HEK293T (cell line): Measurements from ENCODE around the gene FOSB.
"Not testable (repeated sequence)": the region's sequence is repeated elsewhere in the genome, so short reads cannot be mapped to it uniquely, and the experiment has no call there.

ENCODE experiments used
- CTCF ChIA-PET: fragments of 350-600 bp; formaldehyde crosslinking; extraction: SDS; loops from one replicate; lab custom pipeline; 2021; ENCODE audit warnings: antibody characterized with exemption, inconsistent platforms; lab: Yijun Ruan, JAX
- POLR2A ChIA-PET: fragments of 350-600 bp; formaldehyde crosslinking; extraction: SDS; loops from one replicate; lab custom pipeline; 2020; ENCODE audit warnings: antibody characterized with exemption, inconsistent platforms; lab: Yijun Ruan, JAX
- DNase-seq: peaks from one replicate; pipeline ENCODE4 v3.0.0; 2012; ENCODE audit warnings: mixed read lengths; ENCODE audit errors: extremely low spot score
- ARNT ChIP-seq: fragments of 450-650 bp; IDR thresholded peaks from 2 replicates; pipeline ENCODE4 v1.6.1; 2017; ENCODE audit warnings: mild to moderate bottlenecking
- BHLHE40 ChIP-seq: fragments of 450-650 bp; IDR thresholded peaks from 2 replicates; pipeline ENCODE4 v1.6.1; 2016; ENCODE audit warnings: mild to moderate bottlenecking, moderate library complexity, borderline replicate concordance
- CTBP1 ChIP-seq: fragments of 450-650 bp; IDR thresholded peaks from 2 replicates; pipeline ENCODE4 v1.6.1; 2016; ENCODE audit warnings: borderline replicate concordance
- ELF4 ChIP-seq: fragments of 450-650 bp; IDR thresholded peaks from 2 replicates; pipeline ENCODE4 v1.6.1; 2017; ENCODE audit warnings: antibody characterized with exemption
- FOXA1 ChIP-seq: fragments of 450-650 bp; IDR thresholded peaks from 2 replicates; pipeline ENCODE4 v1.6.1; 2016; ENCODE audit warnings: mild to moderate bottlenecking
- FOXK2 ChIP-seq: fragments of 450-650 bp; IDR thresholded peaks from 2 replicates; pipeline ENCODE4 v1.6.1; 2016; ENCODE audit warnings: mild to moderate bottlenecking
- FOXM1 ChIP-seq: fragments of 450-650 bp; IDR thresholded peaks from 2 replicates; pipeline ENCODE4 v1.6.1; 2017; ENCODE audit warnings: mild to moderate bottlenecking, borderline replicate concordance
- HDGF ChIP-seq: fragments of 450-650 bp; IDR thresholded peaks from 2 replicates; pipeline ENCODE4 v1.6.1; 2017; ENCODE audit warnings: antibody characterized with exemption, borderline replicate concordance
- L3MBTL2 ChIP-seq: fragments of 450-650 bp; conservative IDR thresholded peaks from 2 replicates; pipeline ENCODE4 v1.6.1; 2016; ENCODE audit warnings: mild to moderate bottlenecking
- LEF1 ChIP-seq: fragments of 450-650 bp; IDR thresholded peaks from 2 replicates; pipeline ENCODE4 v1.6.1; 2017; ENCODE audit warnings: mild to moderate bottlenecking, borderline replicate concordance
- NFRKB ChIP-seq: fragments of 450-650 bp; IDR thresholded peaks from 2 replicates; pipeline ENCODE4 v1.6.1; 2016; ENCODE audit warnings: mild to moderate bottlenecking, moderate library complexity
- SP1 ChIP-seq: fragments of 450-650 bp; IDR thresholded peaks from 2 replicates; pipeline ENCODE4 v1.6.1; 2017
- SUZ12 ChIP-seq: fragments of 450-650 bp; IDR thresholded peaks from 2 replicates; pipeline ENCODE4 v1.6.1; 2016; ENCODE audit warnings: mild to moderate bottlenecking
- TARDBP ChIP-seq: fragments of 450-650 bp; IDR thresholded peaks from 2 replicates; pipeline ENCODE4 v1.6.1; 2016
- ZNF384 ChIP-seq: fragments of 450-650 bp; IDR thresholded peaks from 2 replicates; pipeline ENCODE4 v1.6.1; 2016
- TF ChIP-seq, protein P1 (sequence below): fragments of 450-650 bp; IDR thresholded peaks from 2 replicates; pipeline ENCODE4 v1.6.1; 2016

The FOSB gene

DNA sequence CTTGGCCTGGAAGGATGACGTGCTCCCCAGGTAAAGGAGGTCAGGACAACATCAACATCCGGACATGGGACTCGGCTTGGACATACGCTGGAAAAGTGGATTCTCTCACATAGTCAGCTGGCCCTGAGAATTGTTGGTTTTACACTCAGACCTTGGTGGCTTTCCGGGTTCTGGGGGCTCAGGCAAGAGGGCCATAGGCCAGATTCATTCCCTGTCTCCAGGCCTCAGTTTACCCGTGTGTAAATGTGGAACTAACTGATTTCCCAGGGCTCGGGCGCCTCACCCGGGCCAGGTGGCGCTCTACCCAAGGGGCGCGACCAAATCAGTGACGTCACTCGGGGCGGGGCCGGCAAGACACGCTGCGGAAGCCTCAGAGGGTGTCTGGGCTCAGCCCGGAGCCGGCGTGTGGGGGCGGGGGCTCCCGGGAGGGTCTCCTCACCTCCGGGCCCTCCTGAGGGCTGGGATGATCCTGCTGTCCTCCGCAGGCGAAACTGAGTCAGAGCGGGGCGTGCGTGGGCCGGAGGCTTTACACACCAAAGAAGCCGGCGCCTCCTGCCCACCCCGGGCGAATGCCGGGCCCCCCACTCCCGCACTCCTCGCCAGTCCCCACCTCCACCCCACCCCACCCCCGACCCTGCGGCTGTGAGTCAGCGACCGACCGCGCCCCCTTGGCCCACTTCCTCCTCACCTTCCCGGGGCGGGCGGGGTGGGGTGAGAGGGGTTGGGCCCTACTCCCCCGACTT is 38.6 kb downstream of the FOSB start:
- ChIA-PET CTCF (no interaction called here), POLR2A (interaction anchor here (0.7 to 2.2 kb wide), 4 partner anchors 9 to 52 kb away, joined by 3 to 7 read pairs (median 4); partner anchors contain the start of gene FOSB)
- DNase-seq: peak; percentile 89
- TF ChIP-seq CTBP1 (no peak), SP1 (no peak), L3MBTL2 (no peak), FOXM1 (peak; percentile 47; the same call in 1 of the 2 replicates)

DNA sequence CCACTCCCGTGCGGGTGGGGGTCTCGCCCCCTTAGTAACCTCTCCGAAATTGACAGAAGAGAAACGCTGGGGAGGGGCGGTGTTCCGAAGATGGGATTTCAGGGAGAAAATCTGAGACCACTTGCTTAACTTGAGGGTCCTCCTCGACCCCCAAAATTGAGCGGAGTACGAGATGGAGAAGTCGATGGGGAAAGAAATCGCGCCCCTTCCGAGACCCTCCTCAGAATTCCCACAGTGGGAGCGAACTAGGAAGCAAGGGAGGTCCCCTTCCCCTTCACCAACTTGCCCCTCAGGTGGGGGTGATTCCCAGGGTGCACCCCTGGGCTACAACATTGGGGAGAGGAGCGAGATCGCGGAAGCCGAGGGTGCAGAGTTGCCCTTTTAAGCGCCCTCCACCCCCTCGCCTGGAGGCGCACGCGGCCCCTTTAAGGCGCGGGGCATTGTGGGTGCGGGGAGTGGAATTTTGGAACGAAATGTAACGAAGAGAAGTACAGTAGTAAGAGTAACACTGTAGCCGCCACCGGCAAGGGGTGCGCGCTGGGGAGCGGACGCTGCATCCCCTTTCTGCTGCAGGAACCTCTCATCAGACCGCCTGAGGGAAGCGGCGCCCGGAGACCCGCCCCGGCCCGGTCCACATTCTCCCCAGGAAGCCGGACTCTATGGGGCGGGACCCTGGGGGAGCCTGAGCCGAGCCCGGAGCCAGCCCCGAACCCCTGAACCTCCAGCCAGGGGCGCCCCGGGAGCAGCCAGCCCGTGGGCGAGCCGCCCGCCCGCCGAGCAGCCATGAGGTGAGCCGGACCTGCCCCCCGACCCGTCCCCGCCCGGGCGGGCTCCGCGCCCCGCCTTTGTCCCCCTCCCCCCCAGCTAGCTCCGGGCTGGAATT is 39.4 kb downstream of the FOSB start, which contains the start of gene VASP:
VASP (plus strand) TSS at position 491 of the 883 bp plus-strand sequence; CDS start at position 784, 293 bp downstream.
- ChIA-PET POLR2A (interaction anchor here (1.0 to 1.4 kb wide), 2 partner anchors 12 to 14 kb away, joined by 3 to 4 read pairs; no protein-coding TSS in a partner anchor), CTCF (interaction anchor here (1.1 kb wide), 1 partner anchor 29 kb away, joined by 4 read pairs; no protein-coding TSS in a partner anchor)
- TF ChIP-seq SUZ12 (no peak), FOXK2 (no peak), FOXM1 (peak; percentile 57; the same call in 1 of the 2 replicates), ELF4 (no peak; the same call in 1 of the 2 replicates), NFRKB (no peak), L3MBTL2 (peak; percentile 85), ARNT (no peak), FOXA1 (no peak)
- peak; percentile 76 for DNase-seq

DNA sequence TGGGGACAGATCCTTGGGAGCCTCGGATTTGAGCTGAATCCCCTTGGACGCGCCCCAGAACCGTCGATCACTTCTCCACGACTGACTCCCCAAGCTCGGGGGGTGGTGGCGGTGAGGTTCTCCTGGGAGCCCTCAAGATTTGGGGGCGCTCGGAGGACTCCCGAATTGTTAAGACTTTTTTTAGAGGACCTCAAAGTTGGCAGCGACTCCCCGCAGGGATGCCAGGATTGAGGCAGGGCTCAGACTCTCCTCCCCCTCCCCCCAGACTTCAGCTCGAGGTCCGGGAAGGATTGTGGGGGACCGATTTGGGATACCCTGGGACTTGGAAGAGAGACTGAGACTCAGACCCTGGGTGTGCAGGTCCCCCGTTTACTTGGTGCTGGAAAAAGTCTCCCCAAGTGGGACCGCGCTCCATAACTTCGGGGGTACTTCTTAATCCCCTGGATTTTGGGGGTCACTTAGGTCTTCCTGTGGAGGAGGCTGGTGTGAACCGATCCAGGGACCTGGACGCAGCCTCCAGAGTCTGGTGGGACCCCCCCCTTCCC is 40.1 kb downstream of the FOSB start:
- POLR2A ChIA-PET: interaction anchor here (0.8 to 1.4 kb wide), 4 partner anchors 12 to 134 kb away, joined by 3 to 6 read pairs (median 4); no protein-coding TSS in a partner anchor
- TF ChIP-seq TARDBP (no peak), ZNF384 (no peak), BHLHE40 (no peak), FOXK2 (no peak), HDGF (no peak), SUZ12 (no peak), NFRKB (no peak), SP1 (no peak), ELF4 (no peak), LEF1 (no peak)
- no peak for DNase-seq
- CTCF ChIA-PET: interaction anchor here (1.1 kb wide), 1 partner anchor 29 kb away, joined by 4 read pairs; no protein-coding TSS in a partner anchor

DNA sequence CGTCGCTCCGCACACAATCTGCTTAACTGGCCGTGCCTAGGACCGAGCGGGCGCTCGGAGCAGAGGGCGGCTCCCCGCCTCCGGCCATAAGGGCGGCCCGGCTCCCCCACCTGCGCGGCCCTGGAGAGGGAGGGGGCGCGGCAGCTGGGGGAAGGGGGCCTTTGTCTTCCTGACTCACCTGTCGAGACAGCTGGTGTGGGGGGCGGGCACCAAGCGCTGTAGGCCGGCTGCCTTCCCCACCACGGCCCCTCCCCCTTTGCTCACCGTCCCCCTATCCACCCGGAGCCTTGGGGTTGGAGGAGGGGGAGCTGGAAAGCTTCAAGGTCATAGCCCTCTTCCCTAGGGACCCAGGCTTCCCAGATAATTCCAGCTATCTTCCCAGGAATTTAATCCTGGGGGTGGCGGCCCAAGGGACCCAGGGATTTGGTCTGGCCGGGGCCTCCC is 40.6 kb downstream of the FOSB start:
- no peak for DNase-seq
- POLR2A ChIA-PET: interaction anchor here (0.8 to 1.4 kb wide), 4 partner anchors 13 to 133 kb away, joined by 3 to 6 read pairs (median 4); no protein-coding TSS in a partner anchor
- CTCF ChIA-PET: interaction anchor here (1.1 kb wide), 1 partner anchor 30 kb away, joined by 4 read pairs; no protein-coding TSS in a partner anchor
- TF ChIP-seq, protein P1, sequence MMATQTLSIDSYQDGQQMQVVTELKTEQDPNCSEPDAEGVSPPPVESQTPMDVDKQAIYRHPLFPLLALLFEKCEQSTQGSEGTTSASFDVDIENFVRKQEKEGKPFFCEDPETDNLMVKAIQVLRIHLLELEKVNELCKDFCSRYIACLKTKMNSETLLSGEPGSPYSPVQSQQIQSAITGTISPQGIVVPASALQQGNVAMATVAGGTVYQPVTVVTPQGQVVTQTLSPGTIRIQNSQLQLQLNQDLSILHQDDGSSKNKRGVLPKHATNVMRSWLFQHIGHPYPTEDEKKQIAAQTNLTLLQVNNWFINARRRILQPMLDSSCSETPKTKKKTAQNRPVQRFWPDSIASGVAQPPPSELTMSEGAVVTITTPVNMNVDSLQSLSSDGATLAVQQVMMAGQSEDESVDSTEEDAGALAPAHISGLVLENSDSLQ: no peak
- TF ChIP-seq BHLHE40: no peak
- no peak for TF ChIP-seq ARNT
- no peak for TF ChIP-seq TARDBP
- TF ChIP-seq ELF4: no peak
- TF ChIP-seq HDGF: no peak
- TF ChIP-seq FOXA1: no peak
- TF ChIP-seq FOXK2: no peak
- TF ChIP-seq ZNF384: no peak
- TF ChIP-seq SP1: no peak
- no peak for TF ChIP-seq LEF1
- TF ChIP-seq L3MBTL2: no peak

DNA sequence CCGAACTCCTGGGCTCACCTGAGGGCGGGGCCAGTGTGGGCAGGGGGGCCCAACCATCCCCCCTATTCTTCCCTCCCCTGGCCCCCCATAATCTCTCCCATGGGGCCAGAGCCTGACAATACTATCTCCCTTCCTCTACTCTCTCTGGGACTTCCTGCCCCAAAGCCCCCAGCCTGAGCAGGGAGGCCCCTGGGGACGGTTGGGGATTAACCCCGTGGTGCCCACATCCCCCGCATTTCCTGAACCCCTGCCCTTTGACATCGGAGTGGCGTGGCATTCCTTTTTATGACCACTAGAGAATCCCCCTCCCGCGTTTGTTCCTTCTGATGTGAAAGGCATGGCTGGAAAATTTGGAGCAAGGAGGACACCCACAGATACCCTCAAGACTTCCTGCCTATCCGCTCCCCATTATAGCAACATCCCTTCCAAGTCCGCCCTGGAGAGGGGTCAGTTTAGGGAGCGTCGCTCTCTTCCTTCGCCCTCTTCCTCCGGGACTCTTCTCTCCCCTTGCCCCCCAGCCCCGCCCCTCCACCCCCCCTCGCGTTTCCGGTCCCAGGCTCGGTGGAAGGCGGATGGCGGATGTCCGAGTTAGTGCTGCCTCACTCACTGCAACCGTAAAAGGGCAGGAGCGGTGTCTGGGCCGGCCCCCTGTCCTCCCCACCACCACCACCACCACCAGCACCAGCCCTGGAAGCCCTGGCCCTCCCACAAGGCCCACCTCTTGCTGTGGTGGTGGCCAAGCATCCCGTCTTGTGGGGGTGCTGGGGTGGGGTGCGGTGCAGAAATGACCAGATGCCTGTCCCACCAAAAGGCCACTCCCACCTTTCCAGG is 41.3 kb downstream of the FOSB start:
- DNase-seq: peak; percentile 56
- ChIA-PET POLR2A (interaction anchor here (1.4 kb wide), 1 partner anchor 16 kb away, joined by 3 read pairs; no protein-coding TSS in a partner anchor), CTCF (no interaction called here)
- no peak for TF ChIP-seq FOXM1
- TF ChIP-seq L3MBTL2: no peak
- TF ChIP-seq LEF1: no peak
- no peak for TF ChIP-seq SUZ12
- no peak for TF ChIP-seq ARNT
- no peak for TF ChIP-seq HDGF
- no peak for TF ChIP-seq NFRKB
- TF ChIP-seq FOXA1: no peak
- no peak for TF ChIP-seq SP1
- TF ChIP-seq ZNF384: no peak
- no peak for TF ChIP-seq FOXK2
- no peak for TF ChIP-seq TARDBP

DNA sequence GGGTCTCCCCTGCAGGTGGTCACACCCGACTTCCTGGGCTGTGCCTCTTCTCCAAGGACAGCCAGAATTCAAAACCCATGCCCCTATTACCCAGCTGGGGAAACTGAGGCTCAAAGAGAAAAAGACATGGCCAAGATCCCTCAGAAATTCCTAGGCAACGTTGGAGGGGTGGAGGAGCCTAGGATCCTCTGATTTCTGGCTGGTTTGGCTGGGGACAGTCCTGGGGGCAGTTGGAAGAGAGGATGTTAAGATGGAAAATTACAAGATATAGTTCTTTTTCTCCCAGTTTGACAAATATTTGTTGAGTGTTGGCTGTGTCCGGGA is 41.9 kb downstream of the FOSB start:
- POLR2A ChIA-PET: no interaction called here
- DNase-seq: no peak
- no peak for TF ChIP-seq CTBP1
- TF ChIP-seq ZNF384: no peak
- TF ChIP-seq SP1: no peak
- no peak for TF ChIP-seq LEF1
- no peak for TF ChIP-seq FOXA1
- TF ChIP-seq TARDBP: no peak
- no peak for TF ChIP-seq HDGF
- no peak for TF ChIP-seq ARNT
- no peak for TF ChIP-seq ELF4
- TF ChIP-seq FOXM1: no peak
- TF ChIP-seq L3MBTL2: no peak
- CTCF ChIA-PET: interaction anchor here (1.7 kb wide), 1 partner anchor 49 kb away, joined by 8 read pairs; no protein-coding TSS in a partner anchor

DNA sequence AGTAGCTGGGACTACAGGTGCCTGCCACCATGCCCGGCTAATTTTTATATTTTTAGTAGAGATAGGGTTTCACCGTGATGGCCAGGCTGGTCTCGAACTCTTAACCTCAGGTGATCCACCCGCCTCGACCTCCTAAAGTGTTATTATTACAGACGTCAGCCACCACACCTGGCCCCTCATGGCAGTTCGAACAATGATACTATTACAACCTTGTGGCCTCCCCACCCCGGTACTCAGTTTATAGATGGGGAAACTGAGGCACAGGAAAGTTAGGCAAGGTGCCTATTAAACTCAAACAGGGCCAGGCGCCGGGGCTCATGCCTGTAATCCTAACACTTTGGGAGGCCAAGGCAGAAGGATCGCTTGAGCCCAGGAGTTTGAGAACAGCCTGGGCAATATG is 42.6 kb downstream of the FOSB start:
- DNase-seq, POLR2A ChIA-PET: not testable (repeated sequence)
- CTCF ChIA-PET: interaction anchor here (1.7 kb wide), 1 partner anchor 48 kb away, joined by 8 read pairs; no protein-coding TSS in a partner anchor
